OCI-LY7 (cell line): ENCODE data around the gene AZU1.

Experiments
- EZH2phosphoT487 ChIP-seq: fragments of 200-600 bp; sonication (generic); IDR thresholded peaks from 2 replicates; pipeline ENCODE4 v1.6.1; 2018; ENCODE audit warnings: low read depth, borderline replicate concordance, mild to moderate bottlenecking, mixed run types, antibody characterized with exemption, low read length, moderate library complexity, mixed read lengths
- TF ChIP-seq, protein P1 (sequence below): fragments of 200-600 bp; sonication (generic); conservative IDR thresholded peaks from 2 replicates; pipeline ENCODE4 v1.5.1; 2014; ENCODE audit warnings: mild to moderate bottlenecking, antibody characterized with exemption, low read length, moderate library complexity, mixed read lengths

GRCh38 chr19:835210-835810 is 7.7 kb downstream of the AZU1 start:
- no peak for TF ChIP-seq EZH2phosphoT487
- TF ChIP-seq, protein P1, sequence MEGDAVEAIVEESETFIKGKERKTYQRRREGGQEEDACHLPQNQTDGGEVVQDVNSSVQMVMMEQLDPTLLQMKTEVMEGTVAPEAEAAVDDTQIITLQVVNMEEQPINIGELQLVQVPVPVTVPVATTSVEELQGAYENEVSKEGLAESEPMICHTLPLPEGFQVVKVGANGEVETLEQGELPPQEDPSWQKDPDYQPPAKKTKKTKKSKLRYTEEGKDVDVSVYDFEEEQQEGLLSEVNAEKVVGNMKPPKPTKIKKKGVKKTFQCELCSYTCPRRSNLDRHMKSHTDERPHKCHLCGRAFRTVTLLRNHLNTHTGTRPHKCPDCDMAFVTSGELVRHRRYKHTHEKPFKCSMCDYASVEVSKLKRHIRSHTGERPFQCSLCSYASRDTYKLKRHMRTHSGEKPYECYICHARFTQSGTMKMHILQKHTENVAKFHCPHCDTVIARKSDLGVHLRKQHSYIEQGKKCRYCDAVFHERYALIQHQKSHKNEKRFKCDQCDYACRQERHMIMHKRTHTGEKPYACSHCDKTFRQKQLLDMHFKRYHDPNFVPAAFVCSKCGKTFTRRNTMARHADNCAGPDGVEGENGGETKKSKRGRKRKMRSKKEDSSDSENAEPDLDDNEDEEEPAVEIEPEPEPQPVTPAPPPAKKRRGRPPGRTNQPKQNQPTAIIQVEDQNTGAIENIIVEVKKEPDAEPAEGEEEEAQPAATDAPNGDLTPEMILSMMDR = no peak
